Right lobe of liver (tissue), 6 donors: Measurements from ENCODE around the gene LHPP. TPM values are rescaled to one million over a fixed set of nuclear protein-coding genes. Genes with fewer than 3 reads are reported as not detected.

Experiments
- ATAC-seq, 4 donors: fragments of 200-7000 bp; cut with Tn5 transposase; one replicate each; pipeline ENCODE4 v1.9.1; 2020; ENCODE audit warnings: mild to moderate bottlenecking in 4 of 4, moderate library complexity in 4 of 4
- DNase-seq, 3 donors: peaks; one replicate each; pipeline ENCODE4 v3.0.0-alpha.2; 2020
- H3K27ac ChIP-seq, 3 donors: fragments of 200-600 bp; one replicate each; pipeline ENCODE4 v1.8.0; 2022
- H3K27me3 ChIP-seq, 2 donors: fragments of 200-600 bp; one replicate each; pipeline ENCODE4 v1.8.0; 2022
- H3K36me3 ChIP-seq, 4 donors: fragments of 200-600 bp; sonication (generic) in 1 of 4; one replicate each; pipeline versions ENCODE4 v1.5.1 to v1.8.0; 2017 to 2022; ENCODE audit warnings: control low read depth in 1 of 4
- H3K4me1 ChIP-seq, 4 donors: fragments of 200-600 bp; sonication (generic) in 1 of 4; one replicate each; pipeline versions ENCODE4 v1.5.1 to v1.8.0; 2017 to 2022; ENCODE audit warnings: control low read depth in 1 of 4
- H3K4me3 ChIP-seq, 3 donors: fragments of 200-600 bp; one replicate each; pipeline ENCODE4 v1.8.0; 2022
- H3K9me3 ChIP-seq, 4 donors: fragments of 200-600 bp; sonication (generic) in 1 of 4; one replicate each; pipeline versions ENCODE4 v1.5.1 to v1.8.0; 2017 to 2022; ENCODE audit warnings: control low read depth in 1 of 4
- POLR2A ChIP-seq: fragments of 450-650 bp; IDR thresholded peaks from one replicate; pipeline ENCODE4 v1.6.1; 2017; ENCODE audit warnings: antibody characterized with exemption, mild to moderate bottlenecking
- WGBS: methylation state at CpG from one replicate; pipeline ENCODE4 v1.1.6; 2018; ENCODE audit warnings: low coverage, low lambda C conversion rate; ENCODE audit not compliant: insufficient coverage; ENCODE audit errors: missing lambda C conversion rate; 5-methylcytosine and 5-hydroxymethylcytosine counted together
- intact Hi-C, 2 donors: fragments of 100-400 bp; cut with DNase I; formaldehyde crosslinking; loops; one replicate each; pipeline versions ENCODE4 v1.11.2 to v1.14.1; 2022
- total RNA-seq, 6 experiments: library from RNA; depleted of rRNA in 2 of 6; stranded (reverse); fragments of >200 nt in 2 of 6; fragmentation: NEBNext Ultra II Directional in 3 of 6; extraction: Animal tissue kit (Norgen Biotek cat#: 25700) in 3 of 6; gene quantifications; one replicate each; pipeline versions ENCODE4 v1.1.0 to v1.2.4, GENCODE V29; 2016 to 2023
- TF ChIP-seq, protein P1 (sequence below), 4 donors: fragments of 200-600 bp in 3 of 4; fragments of 450-650 bp in 1 of 4; IDR thresholded peaks; one replicate each; pipeline versions ENCODE4 v1.5.1 to v1.8.0; 2016 to 2022; ENCODE audit warnings: antibody characterized with exemption in 4 of 4, mild to moderate bottlenecking in 2 of 4
- donor health status: DM: no; HTN: yes; CAD: no.
- donor health status: DM: no; HTN: no; CAD: no.
- donor health status: DM: no; HTN: no; CAD: no.
- donor health status: DM: no; HTN: yes; CAD: no.
- donor health status: DM: no; HTN: yes; CAD: no.

LHPP gene
- total RNA-seq, 6 experiments from 2014 or later, result 19.3 to 56.3 (median 36.3) TPM

DNA sequence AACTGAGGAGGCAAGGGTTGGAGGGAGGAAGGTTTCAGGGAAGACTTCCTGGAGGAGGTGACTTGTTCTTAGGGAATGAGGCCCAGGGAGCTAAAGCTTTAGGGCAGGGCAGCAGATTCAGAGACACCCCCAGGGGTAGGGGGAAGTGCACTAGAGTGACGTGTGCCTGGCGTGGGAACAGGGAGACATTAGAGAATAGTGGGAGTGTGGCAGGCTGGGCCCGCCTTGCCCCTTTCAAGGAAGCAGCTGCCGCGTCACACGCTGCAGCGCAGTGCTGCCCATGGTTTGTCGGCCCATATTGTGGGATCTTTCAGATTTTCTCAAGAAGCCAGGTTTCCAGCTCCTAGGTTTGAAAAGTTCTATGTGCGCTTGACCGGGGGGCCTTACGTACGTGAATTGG lies 139.4 kb downstream of the LHPP start:
- Histone ChIP-seq H3K36me3 (no peaks in the 10 kb centered on the region), H3K27me3 (no peaks in the 10 kb centered on the region), H3K4me1 (peaks cover 0 to 5% (median 0%) of the 10 kb centered on the region in 4 donors), H3K9me3 (no peaks in the 10 kb centered on the region), H3K27ac (no peak overlapping the region), H3K4me3 (no peak overlapping the region)
- TF ChIP-seq POLR2A, result no peak
- TF ChIP-seq, protein P1, sequence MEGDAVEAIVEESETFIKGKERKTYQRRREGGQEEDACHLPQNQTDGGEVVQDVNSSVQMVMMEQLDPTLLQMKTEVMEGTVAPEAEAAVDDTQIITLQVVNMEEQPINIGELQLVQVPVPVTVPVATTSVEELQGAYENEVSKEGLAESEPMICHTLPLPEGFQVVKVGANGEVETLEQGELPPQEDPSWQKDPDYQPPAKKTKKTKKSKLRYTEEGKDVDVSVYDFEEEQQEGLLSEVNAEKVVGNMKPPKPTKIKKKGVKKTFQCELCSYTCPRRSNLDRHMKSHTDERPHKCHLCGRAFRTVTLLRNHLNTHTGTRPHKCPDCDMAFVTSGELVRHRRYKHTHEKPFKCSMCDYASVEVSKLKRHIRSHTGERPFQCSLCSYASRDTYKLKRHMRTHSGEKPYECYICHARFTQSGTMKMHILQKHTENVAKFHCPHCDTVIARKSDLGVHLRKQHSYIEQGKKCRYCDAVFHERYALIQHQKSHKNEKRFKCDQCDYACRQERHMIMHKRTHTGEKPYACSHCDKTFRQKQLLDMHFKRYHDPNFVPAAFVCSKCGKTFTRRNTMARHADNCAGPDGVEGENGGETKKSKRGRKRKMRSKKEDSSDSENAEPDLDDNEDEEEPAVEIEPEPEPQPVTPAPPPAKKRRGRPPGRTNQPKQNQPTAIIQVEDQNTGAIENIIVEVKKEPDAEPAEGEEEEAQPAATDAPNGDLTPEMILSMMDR (IDR thresholded peaks at IDR 0.05), result no peak
- DNase-seq, result peak in 1 of 3 donors; percentile 10
- no peak for ATAC-seq
- 94% methylated on average over 3 of the region's 12 CpGs for WGBS
- intact Hi-C loops, result no loop called here

DNA sequence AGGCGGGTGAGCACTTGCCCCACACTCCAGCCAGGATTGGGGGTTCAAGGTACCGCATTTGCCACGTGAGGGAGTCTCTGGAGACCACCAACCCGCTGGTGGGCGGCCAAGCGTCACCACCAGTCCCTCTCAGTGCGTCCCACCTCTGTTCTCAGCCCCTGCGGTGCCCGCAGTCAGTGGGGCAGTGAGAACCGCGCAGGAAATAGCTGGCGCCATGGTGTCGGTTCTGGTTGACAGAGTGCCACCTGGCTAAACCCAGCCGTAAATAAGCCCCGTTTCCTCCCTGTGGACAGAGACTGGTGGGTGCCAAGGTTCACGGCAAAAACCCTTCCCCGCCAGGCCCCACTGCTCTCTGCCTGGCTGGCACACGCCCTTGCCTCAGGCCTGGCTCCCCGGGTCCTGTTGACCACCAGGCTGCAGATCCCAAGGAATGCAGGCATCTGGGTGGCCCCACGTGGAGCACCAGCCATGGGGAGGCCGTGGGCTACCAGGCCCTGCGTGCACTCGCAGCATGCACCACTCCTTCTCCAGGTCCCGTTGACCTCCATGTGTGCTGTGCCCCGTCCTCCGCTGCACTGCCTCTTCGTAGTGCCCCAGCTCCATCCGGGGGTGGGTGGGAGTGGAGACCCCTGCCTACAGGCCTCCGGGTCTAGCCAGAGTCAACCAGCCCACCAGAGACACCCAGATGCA lies 140.0 kb downstream of the LHPP start:
- intact Hi-C loops, result no loop called here
- Histone ChIP-seq H3K4me3 (no peak overlapping the region), H3K9me3 (no peaks in the 10 kb centered on the region), H3K36me3 (no peaks in the 10 kb centered on the region), H3K27ac (no peak overlapping the region), H3K27me3 (no peaks in the 10 kb centered on the region), H3K4me1 (peaks cover 0 to 5% (median 0%) of the 10 kb centered on the region in 4 donors)
- no peak for TF ChIP-seq POLR2A
- TF ChIP-seq, protein P1 (IDR thresholded peaks at IDR 0.05), result no peak
- 92% methylated on average over 5 of the region's 29 CpGs for WGBS
- ATAC-seq, result no peak
- DNase-seq, result peak in 2 of 3 donors; percentile 13 to 49

DNA sequence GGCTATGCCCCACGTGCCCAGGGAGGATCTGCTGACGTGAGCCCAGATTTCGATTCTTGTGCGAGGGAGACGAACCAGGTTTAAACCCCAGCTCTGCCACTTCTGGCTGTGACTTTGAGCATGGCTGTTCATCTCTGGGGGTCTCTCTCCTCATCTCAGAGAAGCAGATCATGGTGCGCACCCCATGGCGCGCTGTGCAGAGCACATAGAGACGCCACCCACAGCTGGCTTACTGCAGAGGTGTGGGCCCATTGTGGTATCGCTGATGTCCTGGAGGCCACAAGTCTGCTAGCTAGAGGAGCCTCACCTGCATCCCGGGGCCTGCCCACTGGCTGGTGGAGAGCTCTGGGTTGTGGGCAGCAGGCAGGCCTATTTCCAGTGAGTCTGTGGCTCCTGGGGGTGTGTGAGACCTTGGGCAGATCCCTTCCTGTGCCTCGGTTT lies 140.5 kb downstream of the LHPP start:
- DNase-seq (peak in 1 of 3 donors; percentile 44), ATAC-seq (no peak)
- intact Hi-C loops, result no loop called here
- Histone ChIP-seq H3K36me3 (no peaks in the 10 kb centered on the region), H3K9me3 (no peaks in the 10 kb centered on the region), H3K27me3 (no peaks in the 10 kb centered on the region), H3K4me3 (no peak overlapping the region), H3K27ac (no peak overlapping the region), H3K4me1 (peaks cover 0 to 2% (median 0%) of the 10 kb centered on the region in 4 donors)
- TF ChIP-seq, protein P1 (IDR thresholded peaks at IDR 0.05), result no peak
- no peak for TF ChIP-seq POLR2A
- WGBS, result 58% methylated on average over 2 of the region's 12 CpGs

DNA sequence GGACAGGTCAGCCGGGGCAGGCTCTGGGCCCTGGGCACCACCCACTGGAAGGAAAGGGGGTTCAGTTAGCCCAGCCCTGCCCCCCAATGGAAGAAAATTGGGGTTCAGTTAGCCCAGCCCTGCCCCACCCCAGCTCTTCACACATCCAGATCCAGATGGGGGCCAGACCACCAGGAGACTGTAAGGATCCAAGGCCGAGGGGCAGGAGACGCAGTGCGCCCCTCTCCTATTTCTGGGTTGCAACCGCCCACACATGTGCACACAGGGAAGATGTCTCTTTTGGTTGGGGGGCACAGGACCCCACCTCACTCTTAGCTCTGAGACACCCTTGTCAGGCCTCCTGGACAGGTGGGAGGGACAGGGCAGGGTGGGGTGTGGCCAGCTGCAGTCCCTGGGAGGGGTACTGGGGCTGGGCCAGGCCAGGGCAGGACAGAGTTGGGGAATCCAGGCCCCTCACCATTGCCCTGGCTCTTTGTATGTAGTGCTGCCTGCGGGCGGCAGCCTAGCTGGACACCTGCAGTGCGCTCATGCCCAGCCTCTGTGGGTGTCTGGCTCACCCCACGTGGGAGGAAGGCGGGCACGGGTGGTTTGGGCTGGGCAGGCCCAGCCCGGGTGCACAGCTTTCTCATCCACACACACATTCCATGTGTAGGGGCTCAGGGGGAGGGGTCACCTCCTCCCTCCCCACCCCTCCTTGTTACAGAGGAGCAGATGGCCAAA lies 141.2 kb downstream of the LHPP start:
- WGBS, result 88% methylated on average over 3 of the region's 12 CpGs
- no peak overlapping the region for H3K4me3 ChIP-seq
- TF ChIP-seq, protein P1 (IDR thresholded peaks at IDR 0.05), result no peak
- no peak for TF ChIP-seq POLR2A
- no peaks in the 10 kb centered on the region for H3K27me3 ChIP-seq
- no peaks in the 10 kb centered on the region for H3K36me3 ChIP-seq
- DNase-seq (peak in 2 of 3 donors; percentile 12 to 40), ATAC-seq (no peak)
- no peak overlapping the region for H3K27ac ChIP-seq
- H3K4me1 ChIP-seq, result no peaks in the 10 kb centered on the region
- H3K9me3 ChIP-seq, result no peaks in the 10 kb centered on the region
- intact Hi-C loops, result no loop called here
